HCEC 1CT (cell line): ENCODE data around the gene RABGAP1L.
"Not testable (repeated sequence)": the region's sequence is repeated elsewhere in the genome, so short reads cannot be mapped to it uniquely, and the experiment has no call there.

Experiments
- DNase-seq: peaks from one replicate; pipeline ENCODE4 v3.0.0-alpha.2; 2017

Gene RABGAP1L

GRCh38 chr1:174786358-174786757 lies 627.0 kb downstream of the RABGAP1L start:
- no peak for DNase-seq

DNA sequence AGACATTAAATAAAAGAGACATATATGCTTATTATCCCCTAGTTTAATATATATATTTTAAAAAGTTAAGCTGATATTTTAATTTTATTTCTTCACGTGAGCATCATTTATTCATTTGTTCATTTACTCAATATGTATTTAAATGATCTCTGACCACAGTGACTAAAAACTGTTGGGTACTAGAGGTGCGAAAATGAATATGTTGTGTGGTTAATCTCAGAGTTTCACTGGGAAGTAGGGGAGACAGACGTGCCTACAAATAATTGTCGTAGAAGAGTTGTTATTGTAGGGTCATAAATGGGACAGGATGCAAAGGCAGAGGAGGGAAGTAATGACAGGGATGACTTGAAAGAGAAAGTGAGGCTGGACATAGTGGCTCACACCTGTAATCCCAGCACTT lies 627.4 kb downstream of the RABGAP1L start:
- no peak for DNase-seq

DNA sequence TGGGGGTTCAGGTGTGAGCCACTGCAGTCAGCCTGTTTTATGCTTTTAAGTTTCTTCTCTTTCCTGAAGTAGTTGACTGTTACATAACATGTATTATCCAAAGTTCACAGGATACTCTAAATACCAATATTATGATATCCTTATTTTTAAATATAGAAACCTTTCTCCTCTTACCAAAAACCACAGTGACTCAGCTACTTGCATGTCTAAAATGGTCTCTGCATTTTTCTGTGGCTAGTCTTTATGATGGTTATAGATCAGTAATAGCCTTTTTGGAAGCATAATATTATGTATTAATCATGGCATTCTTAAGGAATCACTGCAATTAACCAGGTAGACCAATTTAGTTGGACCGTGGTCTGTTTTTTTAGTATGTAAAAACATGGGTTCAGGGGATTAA lies 629.7 kb downstream of the RABGAP1L start:
- DNase-seq: peak; percentile 91

- DNase-seq: peak; percentile 74
Measured at GRCh38 chr1:174789399-174789798, 630.1 kb downstream of the RABGAP1L start.

- no peak for DNase-seq
Measured at GRCh38 chr1:174791863-174792262, 632.5 kb downstream of the RABGAP1L start.

DNA sequence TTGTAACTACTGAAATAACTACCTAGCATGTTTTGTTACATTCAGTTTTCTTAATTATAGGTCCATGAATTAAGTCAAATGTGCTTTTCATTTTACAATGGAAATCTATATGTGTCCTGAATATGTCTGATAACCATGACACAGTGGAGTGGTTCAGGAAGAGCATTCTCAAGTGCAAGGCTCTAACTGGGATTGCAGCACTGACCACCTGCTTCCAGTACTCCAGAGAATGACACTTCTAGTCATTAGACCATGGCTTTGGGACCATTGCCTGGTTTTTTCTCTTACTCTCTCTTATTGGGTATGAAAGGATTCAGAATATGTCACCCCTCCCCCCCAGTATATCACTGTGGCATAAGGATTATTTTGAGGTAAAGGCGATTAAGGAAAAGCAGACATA lies 635.5 kb downstream of the RABGAP1L start:
- no peak for DNase-seq

DNA sequence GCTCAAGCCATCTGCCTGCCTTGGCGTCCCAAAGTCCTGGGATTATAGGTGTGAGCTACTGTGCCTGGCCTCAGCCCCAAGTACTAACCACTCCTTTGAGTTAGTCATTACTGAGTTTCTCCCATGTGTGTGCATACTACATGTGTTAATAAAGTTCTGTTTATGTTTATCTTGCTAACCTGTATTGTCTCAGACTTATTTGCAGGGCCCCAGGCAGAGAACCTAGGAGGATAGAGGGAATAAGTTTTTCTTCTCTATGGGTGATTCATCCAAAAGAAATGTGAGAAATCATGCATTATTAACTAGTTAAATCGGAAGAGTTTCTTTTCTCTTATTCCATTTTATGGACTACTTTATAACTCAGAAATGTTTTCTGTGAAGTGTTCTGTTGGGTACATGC lies 636.5 kb downstream of the RABGAP1L start:
- DNase-seq: no peak

DNA sequence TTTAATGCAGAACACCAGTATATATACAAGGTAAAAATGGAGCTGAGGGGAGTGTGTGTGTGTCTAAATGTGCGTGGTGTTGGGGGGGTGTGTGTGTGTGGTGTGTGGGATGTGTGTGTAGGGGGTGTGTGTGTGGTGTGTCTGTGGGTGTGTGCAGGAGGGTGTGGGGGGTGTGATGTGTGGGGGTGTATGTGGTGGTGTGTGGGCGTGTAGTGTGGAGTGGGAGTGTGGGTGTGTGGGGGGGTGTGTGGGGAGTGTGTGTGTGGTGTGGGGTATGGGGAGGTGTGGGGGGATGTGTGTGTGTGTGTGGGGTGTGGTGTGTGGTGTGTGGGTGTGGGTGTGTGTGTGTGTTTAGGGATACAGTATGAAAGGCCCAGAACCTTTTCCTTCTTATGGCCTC lies 638.1 kb downstream of the RABGAP1L start:
- DNase-seq: no peak

GRCh38 chr1:174799136-174799479 lies 639.8 kb downstream of the RABGAP1L start:
- peak; percentile 35 for DNase-seq

GRCh38 chr1:174800216-174800851 lies 641.0 kb downstream of the RABGAP1L start:
- DNase-seq: peak; percentile 8

GRCh38 chr1:174800876-174801275 lies 641.6 kb downstream of the RABGAP1L start:
- DNase-seq: no peak

DNA sequence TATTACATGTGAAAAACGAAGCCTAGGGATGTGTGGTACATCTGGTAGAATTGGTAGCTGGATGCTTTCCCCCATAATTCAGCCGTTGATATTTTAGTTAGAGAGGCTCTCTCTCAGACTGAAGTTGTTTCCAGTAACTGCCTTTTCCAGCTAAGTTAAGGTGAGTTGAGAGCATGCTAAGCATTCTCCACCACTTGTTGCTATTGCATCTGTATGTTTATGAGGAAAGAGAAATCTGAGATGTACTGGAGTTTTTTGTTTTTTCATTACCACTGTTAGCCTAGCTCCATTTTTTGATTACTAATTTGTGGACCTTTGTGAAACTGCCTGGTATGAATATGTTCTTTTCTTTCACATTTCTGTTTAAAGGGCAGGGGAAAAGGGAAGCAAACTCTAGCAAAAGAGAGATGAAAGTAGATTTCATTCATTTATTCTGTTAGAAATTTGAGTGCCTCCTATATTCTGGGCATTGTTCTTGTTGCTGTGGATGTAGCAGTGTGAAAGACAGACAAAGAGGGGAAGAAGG lies 650.5 kb downstream of the RABGAP1L start:
- DNase-seq: no peak

DNA sequence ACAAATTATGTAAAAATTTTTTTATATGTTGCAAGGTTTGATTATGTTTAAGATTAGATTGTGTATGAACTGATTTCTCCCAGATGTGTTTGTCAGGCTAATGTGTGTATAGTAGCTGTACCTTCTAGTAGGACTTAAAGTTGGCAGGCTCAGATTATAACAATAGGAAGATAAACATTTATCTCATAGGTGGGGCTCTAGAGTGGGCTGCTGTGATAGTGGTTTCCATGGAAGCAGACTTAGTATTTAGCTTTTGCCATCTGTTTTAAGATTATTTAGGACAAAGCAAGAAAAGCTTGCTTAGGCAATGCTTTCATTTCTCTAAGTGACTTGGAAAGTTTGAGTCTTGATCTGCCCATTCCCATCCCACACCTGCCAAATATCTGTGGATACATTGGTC lies 652.7 kb downstream of the RABGAP1L start:
- no peak for DNase-seq

GRCh38 chr1:174812656-174813055 lies 653.3 kb downstream of the RABGAP1L start:
- DNase-seq: peak; percentile 15

DNA sequence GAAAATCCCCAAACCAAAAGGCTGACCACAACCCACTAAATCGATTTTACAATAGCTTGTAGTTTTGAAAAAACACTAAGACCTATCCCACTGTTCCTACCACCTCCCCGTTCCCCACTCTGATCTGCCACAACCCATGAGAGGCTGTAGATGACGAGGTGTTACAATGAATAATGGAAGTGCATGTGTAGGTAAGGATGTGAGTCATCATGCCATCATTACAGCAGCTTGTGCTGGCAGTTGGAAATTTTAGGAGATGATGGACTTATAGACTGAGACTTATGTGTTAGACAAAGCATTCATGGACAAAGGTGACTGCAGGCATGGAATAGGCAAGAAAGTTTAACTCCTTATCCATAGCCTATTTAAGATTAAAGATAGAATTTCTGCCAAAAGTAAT lies 655.7 kb downstream of the RABGAP1L start:
- DNase-seq: peak; percentile 54

DNA sequence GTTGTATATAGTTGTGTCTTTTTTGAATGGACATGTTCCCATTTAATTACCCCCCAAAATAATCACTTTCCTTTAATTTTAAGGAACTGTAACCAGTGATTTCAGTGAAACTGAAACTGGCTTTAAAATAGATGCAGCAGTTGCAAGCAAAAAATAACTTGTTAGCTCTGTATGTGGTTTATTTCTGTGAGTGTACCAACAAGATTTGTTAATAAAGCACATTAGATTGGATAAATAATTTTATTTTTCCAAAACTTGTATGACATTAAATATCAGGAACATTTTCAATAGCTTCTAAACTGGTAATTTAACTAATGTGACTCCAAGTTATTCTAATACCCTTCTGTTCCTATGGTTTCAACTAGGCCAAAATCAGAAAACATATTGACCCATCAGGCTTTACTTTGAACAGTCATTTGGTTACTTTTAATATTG lies 656.2 kb downstream of the RABGAP1L start:
- no peak for DNase-seq

GRCh38 chr1:174816621-174817020 lies 657.3 kb downstream of the RABGAP1L start:
- DNase-seq: not testable (repeated sequence)

DNA sequence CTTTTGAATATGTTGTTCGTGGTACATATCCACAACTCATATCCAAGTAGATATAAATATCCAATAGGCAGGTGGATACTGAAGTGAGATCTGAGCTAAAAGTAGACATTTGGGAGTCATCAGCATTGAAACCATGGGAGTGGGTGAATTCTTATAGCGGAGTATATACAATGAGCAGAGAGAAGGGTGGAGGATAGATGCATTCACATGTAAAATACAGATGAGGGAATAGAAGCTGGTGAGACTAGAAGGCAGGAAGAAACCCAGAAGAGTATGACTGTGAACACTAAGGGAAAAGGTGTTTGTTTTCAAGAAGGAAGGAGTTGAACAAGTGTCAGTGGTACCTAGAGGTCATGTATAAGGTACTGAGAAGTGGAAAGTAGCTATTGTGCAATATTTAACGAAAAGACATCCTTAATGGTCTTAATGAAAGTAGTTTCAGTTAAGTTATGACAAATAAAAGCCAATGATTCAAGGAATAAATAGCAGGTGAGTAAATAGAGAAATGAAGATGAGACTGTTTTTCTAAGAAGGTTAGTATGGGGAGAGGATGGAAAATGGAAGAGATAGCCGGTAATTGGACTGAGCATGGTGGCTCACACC lies 658.8 kb downstream of the RABGAP1L start:
- DNase-seq: no peak

DNA sequence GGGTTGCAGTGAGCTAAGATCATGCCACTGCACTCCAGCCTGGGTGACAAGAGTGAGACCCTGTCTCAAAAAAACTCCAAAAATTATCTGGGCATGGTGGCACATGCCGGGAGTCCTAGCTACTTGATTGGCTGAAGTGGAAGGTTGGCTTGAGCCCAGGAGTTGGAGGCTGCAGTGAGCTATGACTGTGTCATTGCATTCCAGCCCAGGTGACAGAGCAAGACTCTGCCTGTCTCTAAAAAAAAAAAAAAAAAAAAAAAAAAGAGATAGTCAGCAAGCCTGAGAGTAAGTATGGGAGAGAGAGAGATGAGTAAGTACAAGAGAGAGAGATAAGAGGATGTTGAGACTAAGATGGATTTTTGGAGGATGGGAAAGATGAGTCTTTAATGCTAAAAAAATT lies 659.6 kb downstream of the RABGAP1L start:
- DNase-seq: peak; percentile 19

GRCh38 chr1:174819596-174819995 lies 660.3 kb downstream of the RABGAP1L start:
- no peak for DNase-seq

DNA sequence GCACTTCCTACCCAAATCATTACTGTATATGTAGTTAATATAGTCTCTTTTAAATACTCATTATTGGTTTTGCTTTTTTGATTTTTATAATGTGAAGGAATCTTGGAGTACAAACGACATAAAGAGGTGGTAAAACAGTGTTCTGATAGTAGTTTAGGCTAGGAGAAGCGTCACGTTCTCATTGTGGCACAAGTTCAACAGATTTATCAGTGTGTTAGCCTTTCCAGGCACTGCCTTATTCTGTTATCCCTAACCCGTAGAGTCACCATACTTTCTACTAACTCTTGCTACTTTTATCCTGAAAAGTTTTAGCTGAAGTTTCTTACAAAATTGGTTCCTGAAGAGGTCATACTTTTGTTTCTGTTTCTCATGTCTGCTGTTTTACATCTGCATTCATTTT lies 665.8 kb downstream of the RABGAP1L start:
- no peak for DNase-seq

GRCh38 chr1:174825806-174826205 lies 666.5 kb downstream of the RABGAP1L start:
- DNase-seq: no peak

DNA sequence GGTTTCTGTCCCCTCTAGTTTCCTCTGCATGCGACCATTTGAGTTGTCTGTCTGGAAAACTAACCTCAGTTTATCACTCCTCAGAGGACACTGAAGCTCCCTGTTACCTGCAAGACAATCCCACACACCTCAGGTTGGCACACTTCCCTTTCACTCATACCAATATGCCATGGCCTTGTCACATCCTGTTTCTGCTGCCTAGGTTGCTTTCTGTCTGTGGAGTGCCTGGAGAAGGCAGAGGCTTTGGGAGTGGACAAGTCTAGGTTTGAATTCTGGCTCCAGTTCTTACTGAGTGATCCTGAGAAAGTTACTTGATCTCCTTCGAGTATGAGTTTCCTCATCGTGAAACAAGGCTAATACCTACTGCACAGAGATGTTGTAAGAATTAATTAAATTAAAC lies 668.9 kb downstream of the RABGAP1L start:
- DNase-seq: no peak

GRCh38 chr1:174829990-174830389 lies 670.7 kb downstream of the RABGAP1L start:
- DNase-seq: no peak

GRCh38 chr1:174836543-174836942 lies 677.2 kb downstream of the RABGAP1L start:
- no peak for DNase-seq
